Subcutaneous adipose tissue (tissue), 4 donors: Measurements from ENCODE around the gene CHMP6. TPM values are rescaled to one million over a fixed set of nuclear protein-coding genes. Genes with fewer than 3 reads are reported as not detected.

Experiments used
- total RNA-seq, 4 donors: library from RNA; depleted of rRNA; stranded (reverse); fragments of >200 nt; gene quantifications; one replicate each; pipeline ENCODE4 v1.1.0, GENCODE V29; 2016
- TF ChIP-seq, protein P1 (sequence below): fragments of 450-650 bp; IDR thresholded peaks from one replicate; pipeline ENCODE4 v1.5.1; 2016; ENCODE audit warnings: low read depth, mild to moderate bottlenecking, control low read depth, antibody characterized with exemption, moderate library complexity

The CHMP6 gene
- total RNA-seq, 4 donors from 2014 or later = 18.2 to 36.9 (median 20.0) TPM

DNA sequence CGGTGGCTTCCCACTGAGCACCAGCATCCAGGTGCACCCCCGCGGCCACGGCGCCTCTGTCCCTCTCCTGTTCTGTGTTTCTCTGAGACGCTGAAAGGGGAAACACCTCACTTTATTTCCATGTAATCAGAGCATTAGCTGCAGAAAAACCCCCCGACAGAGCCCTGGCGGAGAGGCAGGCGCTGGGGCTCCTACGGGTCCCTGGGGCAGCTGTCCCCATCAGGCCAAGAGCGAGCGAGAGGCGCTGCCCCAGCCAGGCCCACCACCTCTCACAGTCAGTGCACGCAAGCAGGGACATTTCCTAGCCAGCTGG is 27.1 kb upstream of the CHMP6 start:
- TF ChIP-seq, protein P1, sequence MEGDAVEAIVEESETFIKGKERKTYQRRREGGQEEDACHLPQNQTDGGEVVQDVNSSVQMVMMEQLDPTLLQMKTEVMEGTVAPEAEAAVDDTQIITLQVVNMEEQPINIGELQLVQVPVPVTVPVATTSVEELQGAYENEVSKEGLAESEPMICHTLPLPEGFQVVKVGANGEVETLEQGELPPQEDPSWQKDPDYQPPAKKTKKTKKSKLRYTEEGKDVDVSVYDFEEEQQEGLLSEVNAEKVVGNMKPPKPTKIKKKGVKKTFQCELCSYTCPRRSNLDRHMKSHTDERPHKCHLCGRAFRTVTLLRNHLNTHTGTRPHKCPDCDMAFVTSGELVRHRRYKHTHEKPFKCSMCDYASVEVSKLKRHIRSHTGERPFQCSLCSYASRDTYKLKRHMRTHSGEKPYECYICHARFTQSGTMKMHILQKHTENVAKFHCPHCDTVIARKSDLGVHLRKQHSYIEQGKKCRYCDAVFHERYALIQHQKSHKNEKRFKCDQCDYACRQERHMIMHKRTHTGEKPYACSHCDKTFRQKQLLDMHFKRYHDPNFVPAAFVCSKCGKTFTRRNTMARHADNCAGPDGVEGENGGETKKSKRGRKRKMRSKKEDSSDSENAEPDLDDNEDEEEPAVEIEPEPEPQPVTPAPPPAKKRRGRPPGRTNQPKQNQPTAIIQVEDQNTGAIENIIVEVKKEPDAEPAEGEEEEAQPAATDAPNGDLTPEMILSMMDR = no peak

DNA sequence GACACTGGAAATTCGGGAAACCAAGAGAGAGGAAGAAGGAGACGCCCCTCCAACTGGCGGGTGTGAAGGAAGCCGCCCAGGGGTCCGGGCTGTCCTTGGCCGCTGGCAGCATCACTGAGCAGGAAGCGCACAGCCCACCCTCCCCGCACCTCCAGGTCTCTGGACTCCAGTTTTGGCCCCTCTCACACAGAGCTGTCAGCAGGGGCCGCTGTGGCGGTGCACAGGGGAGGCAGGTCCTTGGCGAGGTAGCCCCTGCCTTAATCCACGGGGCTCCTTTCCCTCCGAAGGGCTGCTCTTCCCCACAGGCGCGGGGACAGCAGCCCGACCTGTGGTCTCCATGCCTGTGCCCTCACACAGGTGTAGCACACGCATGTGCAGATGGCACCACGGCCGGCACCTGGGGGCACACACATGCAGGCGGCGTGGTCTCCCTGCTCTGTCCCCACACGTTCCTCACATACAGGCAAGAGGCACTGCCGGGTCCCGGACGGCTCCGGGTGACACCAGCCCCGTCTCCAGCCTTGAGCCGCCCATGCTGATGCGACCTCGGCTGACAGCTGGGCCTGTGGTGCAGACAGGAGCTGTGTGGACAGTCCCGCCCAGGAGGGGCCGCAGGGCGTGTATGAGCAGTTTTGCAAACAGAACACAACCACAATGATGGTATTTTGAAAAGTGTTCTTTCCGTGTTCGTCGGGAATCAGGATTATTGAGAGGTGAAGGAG is 26.6 kb upstream of the CHMP6 start:
- TF ChIP-seq, protein P1 = no peak

DNA sequence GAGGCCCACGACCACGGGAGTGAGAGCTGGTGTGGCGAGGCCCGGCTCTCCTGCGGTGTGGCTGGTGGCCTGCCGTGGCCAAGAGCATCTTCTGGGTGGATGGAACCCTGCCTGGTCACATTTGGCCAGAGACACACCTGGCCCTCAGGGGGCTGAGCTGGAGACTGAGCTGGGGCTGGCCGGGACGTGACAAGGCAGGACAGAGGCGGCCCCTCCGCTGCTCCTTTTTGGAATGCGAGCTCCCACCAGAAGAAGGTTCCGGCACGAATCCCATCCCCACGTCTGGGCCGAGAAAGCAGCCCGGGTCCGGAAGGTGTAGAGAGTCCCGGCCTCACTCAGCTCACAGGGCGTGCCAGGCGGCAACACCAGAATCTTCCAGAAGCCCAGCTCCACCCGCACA is 26.0 kb upstream of the CHMP6 start:
- TF ChIP-seq, protein P1 = no peak

DNA sequence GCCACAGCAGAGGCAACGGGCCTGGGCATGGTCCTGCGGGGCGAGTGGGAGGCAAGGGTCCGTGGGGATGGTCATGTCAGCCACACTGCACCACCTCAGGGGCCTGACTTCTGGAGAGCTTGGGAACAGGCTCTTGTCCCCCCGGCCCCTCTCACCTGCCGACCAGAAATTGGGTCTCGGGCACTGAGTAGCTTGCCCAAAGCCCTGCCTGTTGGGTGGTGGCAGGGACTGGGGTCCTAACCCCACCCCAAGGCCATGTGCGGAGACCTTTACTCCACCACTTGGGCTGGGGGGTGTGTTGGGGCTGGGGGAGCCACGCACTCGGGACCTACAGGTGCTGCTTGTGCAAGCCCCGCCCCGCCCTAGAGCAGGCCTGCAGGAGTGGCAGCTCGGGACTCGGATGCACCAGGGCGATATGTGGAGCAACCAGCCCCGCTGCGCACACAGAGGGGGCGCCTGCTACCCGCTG is 24.2 kb upstream of the CHMP6 start:
- TF ChIP-seq, protein P1 = no peak

DNA sequence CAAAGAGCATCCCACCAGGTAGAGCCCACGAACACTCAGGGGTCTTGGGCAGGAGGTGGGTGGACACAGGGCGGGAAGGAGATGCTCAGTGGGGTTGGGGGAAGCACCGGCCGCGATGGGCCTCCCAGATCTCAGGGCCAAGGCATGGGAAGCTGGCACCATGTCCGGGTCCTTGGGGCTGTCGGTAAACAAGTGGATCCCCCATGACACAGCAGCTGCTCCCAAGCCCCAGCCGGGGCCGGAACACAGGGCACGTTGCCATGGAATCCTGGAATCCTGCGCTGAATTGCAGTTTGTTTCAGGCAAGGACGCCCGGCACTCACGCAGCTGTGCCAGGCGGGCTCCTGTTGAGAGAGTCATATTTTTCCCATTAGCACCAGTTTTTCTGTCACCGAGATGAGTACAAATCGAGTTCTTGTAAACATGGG is 23.0 kb upstream of the CHMP6 start:
- TF ChIP-seq, protein P1 = no peak

DNA sequence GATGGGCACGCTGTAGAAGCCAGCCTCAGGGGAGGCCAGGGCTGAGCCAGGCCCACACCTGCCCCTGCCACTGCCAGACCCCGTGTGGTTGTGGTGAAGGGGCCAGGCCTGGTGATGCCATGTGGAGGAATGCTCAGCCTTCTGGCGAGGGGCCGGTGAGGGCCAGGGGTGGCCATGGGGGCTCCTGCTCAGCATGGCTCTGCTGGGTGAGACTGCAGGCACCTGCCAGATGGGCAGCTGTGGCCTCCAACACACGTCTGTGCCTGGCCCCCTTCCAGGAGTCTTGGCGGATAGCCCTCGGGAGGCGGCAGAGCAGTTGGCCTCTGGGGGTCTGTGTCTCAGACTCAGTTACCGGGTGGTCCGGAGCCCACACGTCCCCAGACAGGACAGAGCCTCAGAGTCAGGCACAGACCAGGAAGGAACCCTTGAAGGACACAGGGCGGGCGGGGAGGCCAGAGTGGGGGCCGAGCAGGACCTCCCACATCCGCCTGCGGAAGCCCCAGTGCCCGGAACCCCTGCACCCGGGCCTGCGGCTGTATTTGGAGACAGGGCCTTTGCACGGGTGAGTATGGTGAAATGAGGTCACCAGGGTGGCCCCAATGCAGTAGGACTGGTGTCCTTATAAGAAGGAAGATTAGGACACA is 22.5 kb upstream of the CHMP6 start:
- TF ChIP-seq, protein P1 = no peak

DNA sequence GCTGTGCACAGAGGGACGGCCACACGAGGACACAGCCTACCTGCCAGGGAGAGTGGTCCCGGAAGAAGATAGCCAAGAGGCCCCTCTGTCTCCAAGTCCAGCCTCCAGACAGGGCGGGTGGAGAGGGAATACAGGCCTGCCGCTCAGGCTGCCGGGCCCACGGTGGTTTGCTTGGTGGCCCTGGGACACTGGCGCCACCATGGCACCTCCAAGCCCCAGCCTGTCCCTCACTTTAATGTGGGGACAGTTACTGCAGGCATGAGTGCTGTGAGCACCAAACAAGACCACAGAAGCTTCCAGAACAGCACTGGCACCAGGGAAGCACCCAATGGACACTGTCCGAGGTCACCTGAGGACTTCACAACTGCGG is 22.0 kb upstream of the CHMP6 start:
- TF ChIP-seq, protein P1 = no peak
